ENCODE measurements around the gene CLEC16A.

Gene CLEC16A

DNA sequence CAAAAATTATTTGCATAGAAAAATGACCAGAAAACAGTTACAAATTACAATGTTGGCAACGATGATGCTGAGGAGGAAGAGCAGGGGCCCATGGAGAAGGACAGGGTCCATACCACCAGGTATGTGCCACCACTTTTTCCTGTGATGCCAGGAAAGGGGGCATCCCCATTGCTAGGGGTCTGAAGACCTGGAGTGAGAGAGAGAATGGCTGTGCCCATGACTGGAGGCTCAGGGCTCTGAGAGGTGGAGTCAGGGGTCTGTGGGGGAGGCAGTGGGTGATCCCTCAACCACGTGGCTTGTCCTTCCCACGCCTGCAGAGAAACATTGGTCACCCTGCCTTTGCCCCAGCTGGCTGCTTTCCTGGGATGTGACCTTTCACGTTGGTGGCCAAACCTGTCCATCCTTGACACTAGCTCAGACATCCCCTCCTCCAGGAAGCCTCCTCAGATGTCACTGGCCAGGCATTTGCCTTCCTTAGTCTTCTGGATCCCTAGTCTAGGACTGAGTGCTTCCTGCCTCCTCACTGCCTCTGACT, 260.2 kb downstream of the CLEC16A start:
- no peak overlapping the region for H3K27ac ChIP-seq (ENCODE audit: low read length)
- H3K36me3 ChIP-seq (ENCODE audit: control insufficient read depth, insufficient read depth, low read length): no peaks in the 10 kb centered on the region
- no peak overlapping the region for H3K4me3 ChIP-seq (ENCODE audit: low read length)
- DNase-seq (ENCODE audit: low read depth, low spot score): no peak
- no peaks in the 10 kb centered on the region for H3K9me3 ChIP-seq (ENCODE audit: control insufficient read depth, insufficient read depth, low read length)
- peaks cover 6% of the 10 kb centered on the region for H3K4me1 ChIP-seq (ENCODE audit: control insufficient read depth, insufficient read depth, low read length)
- no CpG with 5 or more reads among the region's 4 CpGs for WGBS (ENCODE audit: insufficient coverage, insufficient read length)
- H3K27me3 ChIP-seq (ENCODE audit: control insufficient read depth, insufficient read depth, low read length): no peaks in the 10 kb centered on the region

DNA sequence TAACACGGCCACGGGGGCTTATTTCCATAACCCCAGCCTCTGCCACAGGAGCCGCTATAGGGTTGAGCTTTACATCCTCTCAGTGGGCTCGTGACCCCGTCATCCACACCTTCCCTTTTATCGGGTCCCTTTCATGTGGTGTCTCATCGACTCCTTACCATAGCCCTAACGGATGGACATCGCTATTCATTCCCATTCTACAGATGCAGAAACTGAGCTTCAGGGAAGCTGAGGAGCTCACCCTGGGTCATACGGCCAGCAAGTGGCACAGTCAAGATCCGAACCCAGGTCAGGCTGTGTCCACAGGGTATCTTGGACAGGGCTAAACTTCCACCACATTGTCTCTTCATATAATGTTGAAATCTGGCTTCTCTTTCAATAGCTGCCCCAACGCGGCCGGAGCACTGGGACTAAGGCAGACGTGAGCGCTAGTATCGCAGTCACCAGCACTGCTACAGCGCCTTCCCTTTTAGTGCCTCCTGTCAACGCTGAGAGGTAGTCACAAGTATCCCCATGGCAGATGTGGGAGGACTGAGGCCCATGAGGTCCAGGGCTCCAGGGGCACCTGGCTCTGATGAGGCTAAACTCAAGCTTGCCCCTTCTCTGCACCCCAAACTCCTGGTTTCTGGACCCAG, 260.8 kb downstream of the CLEC16A start:
- Histone ChIP-seq H3K27me3 (ENCODE audit: control insufficient read depth, insufficient read depth, low read length) (no peaks in the 10 kb centered on the region), H3K36me3 (ENCODE audit: control insufficient read depth, insufficient read depth, low read length) (no peaks in the 10 kb centered on the region), H3K9me3 (ENCODE audit: control insufficient read depth, insufficient read depth, low read length) (no peaks in the 10 kb centered on the region), H3K4me1 (ENCODE audit: control insufficient read depth, insufficient read depth, low read length) (peaks cover 6% of the 10 kb centered on the region), H3K27ac (ENCODE audit: low read length) (no peak overlapping the region), H3K4me3 (ENCODE audit: low read length) (no peak overlapping the region)
- no CpG with 5 or more reads among the region's 19 CpGs for WGBS (ENCODE audit: insufficient coverage, insufficient read length)
- DNase-seq (ENCODE audit: low read depth, low spot score): no peak

DNA sequence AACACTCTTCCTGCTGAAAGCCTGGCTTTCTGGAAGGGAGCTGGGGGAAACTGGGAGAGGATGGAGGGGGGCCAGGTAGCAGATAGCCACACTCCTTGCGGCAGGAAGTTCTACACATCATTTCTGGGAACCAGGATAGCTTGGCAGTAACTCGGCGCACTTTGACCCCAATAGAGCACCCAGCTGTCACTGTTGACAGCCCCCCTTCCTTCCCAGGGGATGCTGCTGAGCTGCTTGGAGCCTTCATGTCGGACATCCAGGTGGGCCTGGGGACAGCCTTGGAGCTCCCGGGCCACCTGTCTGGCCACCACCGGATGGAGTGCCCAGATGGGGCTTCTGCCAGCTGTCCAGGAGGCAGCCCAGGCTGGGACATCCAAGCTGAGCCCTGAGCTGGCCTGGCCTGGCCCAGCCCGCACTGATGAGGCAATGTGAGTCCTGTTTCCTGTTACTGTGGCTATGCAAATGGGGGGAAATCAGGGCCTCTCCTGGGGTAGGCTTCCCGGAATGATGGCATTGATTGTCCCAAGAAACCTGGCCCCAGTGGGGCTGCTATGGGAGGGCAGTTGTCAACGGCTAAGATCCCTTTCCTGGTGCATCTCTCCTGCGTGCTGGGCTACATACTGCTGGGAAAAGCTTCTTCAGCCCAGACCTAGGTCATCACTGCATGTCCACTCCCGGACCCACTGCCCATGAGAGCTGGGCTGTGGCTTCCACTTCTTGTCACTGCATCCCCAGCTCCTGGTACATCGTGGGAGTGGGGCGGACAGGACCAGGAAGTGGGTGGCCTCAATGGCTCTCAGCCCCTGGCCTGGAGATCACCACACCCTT, 261.6 kb downstream of the CLEC16A start:
- Histone ChIP-seq H3K4me1 (ENCODE audit: control insufficient read depth, insufficient read depth, low read length) (peaks cover 6% of the 10 kb centered on the region), H3K27ac (ENCODE audit: low read length) (no peak overlapping the region), H3K9me3 (ENCODE audit: control insufficient read depth, insufficient read depth, low read length) (no peaks in the 10 kb centered on the region), H3K4me3 (ENCODE audit: low read length) (no peak overlapping the region), H3K36me3 (ENCODE audit: control insufficient read depth, insufficient read depth, low read length) (no peaks in the 10 kb centered on the region), H3K27me3 (ENCODE audit: control insufficient read depth, insufficient read depth, low read length) (no peaks in the 10 kb centered on the region)
- no CpG with 5 or more reads among the region's 13 CpGs for WGBS (ENCODE audit: insufficient coverage, insufficient read length)
- no peak for DNase-seq (ENCODE audit: low read depth, low spot score)

DNA sequence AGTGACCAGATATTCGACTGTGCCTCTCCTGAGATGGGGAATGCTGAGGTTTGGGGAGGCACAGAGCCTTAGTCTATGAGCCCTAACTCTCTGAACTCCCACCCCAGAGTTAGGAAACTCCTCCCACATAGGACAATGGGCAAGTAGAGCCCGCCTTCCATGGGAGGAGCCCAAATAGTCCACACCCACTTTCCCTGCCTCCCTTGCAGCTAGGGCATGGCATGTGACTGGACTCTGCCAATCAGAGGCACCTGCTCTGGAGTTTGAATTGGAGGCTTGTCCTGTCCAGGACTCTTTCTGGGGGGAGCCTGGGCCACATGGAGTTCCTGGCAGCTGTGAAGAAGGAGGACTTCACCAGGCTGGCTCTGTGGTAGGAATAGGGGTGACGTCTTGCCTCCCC, 263.3 kb downstream of the CLEC16A start:
- H3K27me3 ChIP-seq (ENCODE audit: control insufficient read depth, insufficient read depth, low read length): no peaks in the 10 kb centered on the region
- no peak overlapping the region for H3K27ac ChIP-seq (ENCODE audit: low read length)
- WGBS (ENCODE audit: insufficient coverage, insufficient read length): no CpG with 5 or more reads among the region's 3 CpGs
- H3K4me1 ChIP-seq (ENCODE audit: control insufficient read depth, insufficient read depth, low read length): peaks cover 2% of the 10 kb centered on the region; the same call in 1 of the 2 replicates
- H3K4me3 ChIP-seq (ENCODE audit: low read length): no peak overlapping the region
- DNase-seq (ENCODE audit: low read depth, low spot score): no peak
- no peaks in the 10 kb centered on the region for H3K9me3 ChIP-seq (ENCODE audit: control insufficient read depth, insufficient read depth, low read length)
- no peaks in the 10 kb centered on the region for H3K36me3 ChIP-seq (ENCODE audit: control insufficient read depth, insufficient read depth, low read length)

DNA sequence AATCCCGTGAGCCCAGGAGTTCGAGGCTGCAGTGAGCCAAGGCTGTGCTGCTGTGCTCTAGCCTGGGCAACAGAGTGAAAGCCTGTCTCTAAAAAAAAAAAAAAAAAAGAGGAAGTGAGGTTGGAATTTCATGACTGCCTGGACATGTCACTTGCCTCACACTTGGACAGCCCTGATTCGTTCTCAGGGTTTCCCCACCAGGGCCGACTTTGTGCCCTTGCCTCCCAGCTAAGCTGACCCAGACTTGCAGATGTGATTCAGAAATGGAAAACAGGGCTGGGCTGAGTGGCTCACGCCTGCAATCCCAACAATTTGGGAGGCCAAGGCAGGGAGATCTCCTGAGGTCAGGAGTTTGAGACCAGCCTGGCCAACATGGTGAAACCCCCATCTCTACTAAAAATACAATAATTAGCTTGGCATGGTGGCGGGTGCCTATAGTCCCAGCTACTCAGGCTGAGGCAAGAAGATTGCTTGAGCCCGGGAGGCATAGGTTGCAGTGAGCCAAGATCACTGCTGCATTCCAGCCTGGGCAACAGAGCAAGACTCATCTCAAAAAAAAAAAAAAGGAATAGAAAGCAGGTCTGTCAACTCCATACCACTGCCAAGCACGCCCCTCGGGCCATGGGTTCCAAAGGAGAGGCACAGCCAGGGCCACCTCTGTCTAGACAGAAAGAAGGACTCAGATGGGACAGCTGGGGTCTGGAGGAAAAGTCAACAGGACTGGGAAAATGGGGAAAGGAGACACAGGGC, 264.7 kb downstream of the CLEC16A start:
- DNase-seq (ENCODE audit: low read depth, low spot score): no peak
- Histone ChIP-seq H3K27me3 (ENCODE audit: control insufficient read depth, insufficient read depth, low read length) (no peaks in the 10 kb centered on the region), H3K36me3 (ENCODE audit: control insufficient read depth, insufficient read depth, low read length) (no peaks in the 10 kb centered on the region), H3K9me3 (ENCODE audit: control insufficient read depth, insufficient read depth, low read length) (no peaks in the 10 kb centered on the region), H3K4me3 (ENCODE audit: low read length) (no peak overlapping the region), H3K4me1 (ENCODE audit: control insufficient read depth, insufficient read depth, low read length) (peaks cover 2% of the 10 kb centered on the region; the same call in 1 of the 2 replicates), H3K27ac (ENCODE audit: low read length) (no peak overlapping the region)
- WGBS (ENCODE audit: insufficient coverage, insufficient read length): no CpG with 5 or more reads among the region's 9 CpGs

DNA sequence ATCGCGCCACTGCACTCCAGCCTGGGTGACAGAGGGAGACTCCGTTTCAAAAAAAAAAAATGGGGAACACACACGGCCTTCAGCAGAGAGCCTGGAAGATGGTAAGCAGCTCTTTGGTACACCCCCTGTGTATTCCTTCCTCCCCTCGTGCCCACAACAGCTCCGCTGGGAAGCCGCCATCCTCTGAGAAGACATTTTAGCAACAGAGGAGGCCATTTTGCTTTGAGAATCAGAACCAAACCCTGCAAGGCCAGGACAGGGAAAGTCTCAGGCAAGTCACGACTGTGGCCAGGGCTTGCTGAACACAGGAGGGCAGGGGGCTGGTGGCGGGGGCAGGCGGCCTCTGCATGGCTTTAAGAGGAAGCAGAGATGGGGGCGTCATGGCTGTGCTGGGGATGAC, 265.9 kb downstream of the CLEC16A start:
- H3K4me3 ChIP-seq (ENCODE audit: low read length): no peak overlapping the region
- no peaks in the 10 kb centered on the region for H3K36me3 ChIP-seq (ENCODE audit: control insufficient read depth, insufficient read depth, low read length)
- no peaks in the 10 kb centered on the region for H3K27me3 ChIP-seq (ENCODE audit: control insufficient read depth, insufficient read depth, low read length)
- H3K9me3 ChIP-seq (ENCODE audit: control insufficient read depth, insufficient read depth, low read length): no peaks in the 10 kb centered on the region
- no CpG with 5 or more reads among the region's 11 CpGs for WGBS (ENCODE audit: insufficient coverage, insufficient read length)
- peaks cover 2% of the 10 kb centered on the region; the same call in 1 of the 2 replicates for H3K4me1 ChIP-seq (ENCODE audit: control insufficient read depth, insufficient read depth, low read length)
- H3K27ac ChIP-seq (ENCODE audit: low read length): no peak overlapping the region
- no peak for DNase-seq (ENCODE audit: low read depth, low spot score)

DNA sequence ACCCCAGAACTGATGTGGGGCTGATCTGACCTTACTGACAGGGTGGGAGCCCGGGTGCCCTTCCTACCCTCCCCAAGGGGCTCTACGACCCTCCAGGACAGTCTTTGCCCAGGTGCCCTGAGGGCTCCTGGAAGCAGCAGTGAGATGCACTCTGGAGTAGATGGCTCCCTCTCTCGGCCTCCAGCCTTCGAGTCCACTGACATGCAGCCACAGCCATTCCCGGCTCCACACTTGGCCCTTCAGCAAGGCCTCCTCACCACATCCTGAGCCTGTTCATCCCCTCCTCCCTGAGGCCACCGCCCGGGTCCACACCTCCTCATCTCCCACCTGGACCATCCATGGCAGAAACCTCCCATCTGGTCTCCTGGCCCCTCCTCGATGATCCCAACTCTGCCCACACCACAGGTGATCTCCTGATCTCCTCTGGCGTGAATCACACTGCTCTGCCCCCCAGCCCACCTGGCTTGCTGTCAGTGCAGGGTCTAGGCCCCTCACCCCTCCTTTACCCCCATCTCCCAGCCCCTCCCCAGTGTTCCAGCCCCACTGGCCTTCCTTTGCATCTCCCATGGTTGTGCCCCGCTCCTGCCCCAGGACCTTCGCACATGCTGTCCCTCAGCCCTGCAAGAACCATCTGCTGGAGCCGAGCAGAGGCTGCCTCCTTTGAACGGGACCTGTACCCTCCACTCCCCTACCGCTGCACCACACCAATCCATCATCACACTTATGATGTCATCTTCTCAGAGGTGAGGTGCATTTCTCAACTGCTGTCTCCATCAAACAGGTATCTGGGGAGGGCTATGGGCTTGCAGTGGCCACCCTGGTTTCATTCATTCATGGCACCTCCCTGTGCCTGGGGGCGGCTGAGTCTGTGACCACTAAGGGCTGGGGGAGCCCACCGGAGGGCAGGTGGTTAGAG, 267.0 kb downstream of the CLEC16A start:
- no peak overlapping the region for H3K4me3 ChIP-seq (ENCODE audit: low read length)
- H3K36me3 ChIP-seq (ENCODE audit: control insufficient read depth, insufficient read depth, low read length): no peaks in the 10 kb centered on the region
- no peaks in the 10 kb centered on the region; the same call in 1 of the 2 replicates for H3K4me1 ChIP-seq (ENCODE audit: control insufficient read depth, insufficient read depth, low read length)
- no CpG with 5 or more reads among the region's 16 CpGs for WGBS (ENCODE audit: insufficient coverage, insufficient read length)
- no peaks in the 10 kb centered on the region for H3K27me3 ChIP-seq (ENCODE audit: control insufficient read depth, insufficient read depth, low read length)
- no peak overlapping the region for H3K27ac ChIP-seq (ENCODE audit: low read length)
- no peaks in the 10 kb centered on the region for H3K9me3 ChIP-seq (ENCODE audit: control insufficient read depth, insufficient read depth, low read length)
- DNase-seq (ENCODE audit: low read depth, low spot score): no peak

DNA sequence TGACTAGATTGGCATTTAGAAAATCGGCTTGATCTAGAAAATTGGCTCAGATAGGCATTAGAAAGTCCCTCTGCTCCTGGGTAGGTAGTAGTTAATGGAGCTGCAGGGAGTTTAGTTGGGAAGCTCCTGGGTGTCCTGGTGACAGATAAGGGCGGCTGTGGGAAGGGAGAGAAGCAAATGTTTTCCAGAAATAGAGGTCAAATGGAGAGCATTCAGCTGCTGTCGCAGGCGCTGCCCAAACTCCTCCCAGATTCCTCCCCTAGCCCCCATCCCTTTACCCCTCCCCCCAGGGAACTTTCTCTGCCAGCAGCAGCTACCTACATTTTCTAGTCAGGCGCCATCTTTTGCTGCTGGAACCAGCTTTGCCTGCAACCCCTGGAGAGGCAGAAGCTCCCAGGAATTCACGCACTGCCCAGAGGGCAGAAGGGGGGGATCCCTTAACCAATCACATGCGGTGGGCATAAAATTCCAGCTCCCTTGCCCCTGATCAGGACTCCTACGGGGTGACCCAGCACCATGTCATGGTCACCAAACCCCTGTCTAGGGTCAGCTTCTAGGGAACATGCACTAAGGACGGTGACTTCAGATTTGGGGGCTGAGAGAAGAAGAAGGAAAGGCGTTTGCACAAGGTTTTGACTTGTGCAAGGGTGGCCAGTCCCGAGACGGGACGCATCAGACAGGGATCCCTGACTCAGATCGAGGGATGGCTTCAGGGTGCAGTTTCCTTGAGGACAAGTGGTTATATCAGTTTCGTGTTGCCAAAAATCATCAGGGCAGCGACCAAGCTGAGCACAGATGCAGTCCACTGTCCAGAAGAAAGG, 267.8 kb downstream of the CLEC16A start:
- no peak for DNase-seq (ENCODE audit: low read depth, low spot score)
- H3K9me3 ChIP-seq (ENCODE audit: control insufficient read depth, insufficient read depth, low read length): no peaks in the 10 kb centered on the region
- no peak overlapping the region for H3K4me3 ChIP-seq (ENCODE audit: low read length)
- no peaks in the 10 kb centered on the region for H3K36me3 ChIP-seq (ENCODE audit: control insufficient read depth, insufficient read depth, low read length)
- WGBS (ENCODE audit: insufficient coverage, insufficient read length): no CpG with 5 or more reads among the region's 16 CpGs
- no peaks in the 10 kb centered on the region for H3K4me1 ChIP-seq (ENCODE audit: control insufficient read depth, insufficient read depth, low read length)
- H3K27me3 ChIP-seq (ENCODE audit: control insufficient read depth, insufficient read depth, low read length): no peaks in the 10 kb centered on the region
- no peak overlapping the region for H3K27ac ChIP-seq (ENCODE audit: low read length)

DNA sequence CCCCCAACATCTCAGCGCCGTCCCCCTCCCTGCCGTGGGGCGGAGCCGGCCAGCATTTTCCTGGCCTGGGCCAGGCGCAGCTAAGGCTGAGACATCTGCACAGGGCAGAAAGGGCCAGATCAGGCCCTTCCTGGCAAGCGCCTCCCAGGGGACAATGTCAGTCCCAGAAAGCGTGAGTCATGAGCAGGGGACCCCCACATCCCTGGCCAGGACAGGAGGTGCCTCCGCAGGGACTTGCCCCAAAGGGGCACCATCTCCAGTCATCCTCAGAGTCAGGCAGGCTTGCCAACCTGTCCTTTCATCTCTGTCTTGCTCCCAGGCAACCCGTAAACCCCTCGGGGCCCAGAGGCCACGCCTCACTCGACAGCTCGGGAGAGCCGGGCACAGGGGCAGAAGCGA, 268.4 kb downstream of the CLEC16A start:
- no peak overlapping the region for H3K27ac ChIP-seq (ENCODE audit: low read length)
- no peaks in the 10 kb centered on the region for H3K36me3 ChIP-seq (ENCODE audit: control insufficient read depth, insufficient read depth, low read length)
- no peaks in the 10 kb centered on the region for H3K4me1 ChIP-seq (ENCODE audit: control insufficient read depth, insufficient read depth, low read length)
- no peak for DNase-seq (ENCODE audit: low read depth, low spot score)
- no peaks in the 10 kb centered on the region for H3K27me3 ChIP-seq (ENCODE audit: control insufficient read depth, insufficient read depth, low read length)
- H3K9me3 ChIP-seq (ENCODE audit: control insufficient read depth, insufficient read depth, low read length): no peaks in the 10 kb centered on the region
- H3K4me3 ChIP-seq (ENCODE audit: low read length): no peak overlapping the region
- WGBS (ENCODE audit: insufficient coverage, insufficient read length): no CpG with 5 or more reads among the region's 16 CpGs
